ENCODE results near the gene PTTG1. TPM values are rescaled to one million over a fixed set of nuclear protein-coding genes. Genes with fewer than 3 reads are reported as not detected.

The PTTG1 gene
- total and polyA plus RNA-seq, 2 experiments from 2014 or later, result 394 to 620 TPM

DNA sequence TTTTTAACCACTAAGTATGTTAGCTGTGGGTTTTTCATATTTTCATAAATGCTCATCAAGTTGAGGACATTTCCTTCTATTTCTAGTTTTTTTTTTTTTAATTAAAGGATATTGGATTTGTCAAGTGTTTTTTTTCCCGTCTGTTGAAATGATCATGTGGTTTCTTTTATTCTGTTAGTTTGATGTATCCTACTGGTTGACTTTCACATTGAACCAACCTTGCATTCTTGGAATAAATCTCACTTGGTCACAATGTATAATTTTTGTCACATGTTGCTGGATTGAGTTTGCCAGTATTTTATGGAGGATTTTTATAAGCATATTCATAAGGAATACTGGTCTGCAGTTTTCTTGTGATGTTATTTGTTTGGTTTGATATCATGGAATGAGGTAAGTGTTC, 34.2 kb upstream of the PTTG1 start:
- H3K79me2 ChIP-seq (replicated peaks; ENCODE audit: insufficient read depth), result no peaks in the 10 kb centered on the region
- Mint-ChIP-seq H3K9me3 (peaks cover 17% of the 10 kb centered on the region; the same call in 2 of the 3 replicates), H3K36me3 (ENCODE audit: low read depth) (peaks cover 16% of the 10 kb centered on the region; the same call in 2 of the 3 replicates), H3K4me3 (no peak overlapping the region), H3K4me1 (no peaks in the 10 kb centered on the region), H3K27ac (no peak overlapping the region), H3K27me3 (ENCODE audit: insufficient read depth, low read depth, poor library complexity) (peaks cover 5% of the 10 kb centered on the region)
- TF ChIP-seq NANOG (IDR thresholded peaks at IDR 0.05; ENCODE audit: borderline replicate concordance) (no peak), POLR2AphosphoS5 (IDR thresholded peaks at IDR 0.05; ENCODE audit: low read depth) (no peak), EZH2 (IDR thresholded peaks at IDR 0.05; ENCODE audit: low read depth, unreplicated experiment) (no peak), ZNF114 (CRISPR knock-in tag; IDR thresholded peaks at IDR 0.05) (no peak), CREB1 (CRISPR knock-in tag; IDR thresholded peaks at IDR 0.05; ENCODE audit: low read depth) (no peak), STAT1 (IDR thresholded peaks at IDR 0.05; ENCODE audit: unreplicated experiment) (no peak), ZNF331 (CRISPR knock-in tag; IDR thresholded peaks at IDR 0.05; ENCODE audit: low read depth) (no peak), ETS1 (IDR thresholded peaks at IDR 0.05) (no peak)
- TF ChIP-seq, protein P1, sequence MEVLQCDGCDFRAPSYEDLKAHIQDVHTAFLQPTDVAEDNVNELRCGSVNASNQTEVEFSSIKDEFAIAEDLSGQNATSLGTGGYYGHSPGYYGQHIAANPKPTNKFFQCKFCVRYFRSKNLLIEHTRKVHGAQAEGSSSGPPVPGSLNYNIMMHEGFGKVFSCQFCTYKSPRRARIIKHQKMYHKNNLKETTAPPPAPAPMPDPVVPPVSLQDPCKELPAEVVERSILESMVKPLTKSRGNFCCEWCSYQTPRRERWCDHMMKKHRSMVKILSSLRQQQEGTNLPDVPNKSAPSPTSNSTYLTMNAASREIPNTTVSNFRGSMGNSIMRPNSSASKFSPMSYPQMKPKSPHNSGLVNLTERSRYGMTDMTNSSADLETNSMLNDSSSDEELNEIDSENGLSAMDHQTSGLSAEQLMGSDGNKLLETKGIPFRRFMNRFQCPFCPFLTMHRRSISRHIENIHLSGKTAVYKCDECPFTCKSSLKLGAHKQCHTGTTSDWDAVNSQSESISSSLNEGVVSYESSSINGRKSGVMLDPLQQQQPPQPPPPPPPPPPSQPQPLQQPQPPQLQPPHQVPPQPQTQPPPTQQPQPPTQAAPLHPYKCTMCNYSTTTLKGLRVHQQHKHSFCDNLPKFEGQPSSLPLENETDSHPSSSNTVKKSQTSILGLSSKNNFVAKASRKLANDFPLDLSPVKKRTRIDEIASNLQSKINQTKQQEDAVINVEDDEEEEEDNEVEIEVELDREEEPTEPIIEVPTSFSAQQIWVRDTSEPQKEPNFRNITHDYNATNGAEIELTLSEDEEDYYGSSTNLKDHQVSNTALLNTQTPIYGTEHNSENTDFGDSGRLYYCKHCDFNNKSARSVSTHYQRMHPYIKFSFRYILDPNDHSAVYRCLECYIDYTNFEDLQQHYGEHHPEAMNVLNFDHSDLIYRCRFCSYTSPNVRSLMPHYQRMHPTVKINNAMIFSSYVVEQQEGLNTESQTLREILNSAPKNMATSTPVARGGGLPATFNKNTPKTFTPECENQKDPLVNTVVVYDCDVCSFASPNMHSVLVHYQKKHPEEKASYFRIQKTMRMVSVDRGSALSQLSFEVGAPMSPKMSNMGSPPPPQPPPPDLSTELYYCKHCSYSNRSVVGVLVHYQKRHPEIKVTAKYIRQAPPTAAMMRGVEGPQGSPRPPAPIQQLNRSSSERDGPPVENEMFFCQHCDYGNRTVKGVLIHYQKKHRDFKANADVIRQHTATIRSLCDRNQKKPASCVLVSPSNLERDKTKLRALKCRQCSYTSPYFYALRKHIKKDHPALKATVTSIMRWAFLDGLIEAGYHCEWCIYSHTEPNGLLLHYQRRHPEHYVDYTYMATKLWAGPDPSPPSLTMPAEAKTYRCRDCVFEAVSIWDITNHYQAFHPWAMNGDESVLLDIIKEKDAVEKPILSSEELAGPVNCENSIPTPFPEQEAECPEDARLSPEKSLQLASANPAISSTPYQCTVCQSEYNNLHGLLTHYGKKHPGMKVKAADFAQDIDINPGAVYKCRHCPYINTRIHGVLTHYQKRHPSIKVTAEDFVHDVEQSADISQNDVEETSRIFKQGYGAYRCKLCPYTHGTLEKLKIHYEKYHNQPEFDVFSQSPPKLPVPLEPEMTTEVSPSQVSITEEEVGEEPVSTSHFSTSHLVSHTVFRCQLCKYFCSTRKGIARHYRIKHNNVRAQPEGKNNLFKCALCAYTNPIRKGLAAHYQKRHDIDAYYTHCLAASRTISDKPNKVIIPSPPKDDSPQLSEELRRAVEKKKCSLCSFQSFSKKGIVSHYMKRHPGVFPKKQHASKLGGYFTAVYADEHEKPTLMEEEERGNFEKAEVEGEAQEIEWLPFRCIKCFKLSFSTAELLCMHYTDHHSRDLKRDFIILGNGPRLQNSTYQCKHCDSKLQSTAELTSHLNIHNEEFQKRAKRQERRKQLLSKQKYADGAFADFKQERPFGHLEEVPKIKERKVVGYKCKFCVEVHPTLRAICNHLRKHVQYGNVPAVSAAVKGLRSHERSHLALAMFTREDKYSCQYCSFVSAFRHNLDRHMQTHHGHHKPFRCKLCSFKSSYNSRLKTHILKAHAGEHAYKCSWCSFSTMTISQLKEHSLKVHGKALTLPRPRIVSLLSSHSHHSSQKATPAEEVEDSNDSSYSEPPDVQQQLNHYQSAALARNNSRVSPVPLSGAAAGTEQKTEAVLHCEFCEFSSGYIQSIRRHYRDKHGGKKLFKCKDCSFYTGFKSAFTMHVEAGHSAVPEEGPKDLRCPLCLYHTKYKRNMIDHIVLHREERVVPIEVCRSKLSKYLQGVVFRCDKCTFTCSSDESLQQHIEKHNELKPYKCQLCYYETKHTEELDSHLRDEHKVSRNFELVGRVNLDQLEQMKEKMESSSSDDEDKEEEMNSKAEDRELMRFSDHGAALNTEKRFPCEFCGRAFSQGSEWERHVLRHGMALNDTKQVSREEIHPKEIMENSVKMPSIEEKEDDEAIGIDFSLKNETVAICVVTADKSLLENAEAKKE (CRISPR knock-in tag; IDR thresholded peaks at IDR 0.05), result no peak
- TF ChIP-seq, protein P2, sequence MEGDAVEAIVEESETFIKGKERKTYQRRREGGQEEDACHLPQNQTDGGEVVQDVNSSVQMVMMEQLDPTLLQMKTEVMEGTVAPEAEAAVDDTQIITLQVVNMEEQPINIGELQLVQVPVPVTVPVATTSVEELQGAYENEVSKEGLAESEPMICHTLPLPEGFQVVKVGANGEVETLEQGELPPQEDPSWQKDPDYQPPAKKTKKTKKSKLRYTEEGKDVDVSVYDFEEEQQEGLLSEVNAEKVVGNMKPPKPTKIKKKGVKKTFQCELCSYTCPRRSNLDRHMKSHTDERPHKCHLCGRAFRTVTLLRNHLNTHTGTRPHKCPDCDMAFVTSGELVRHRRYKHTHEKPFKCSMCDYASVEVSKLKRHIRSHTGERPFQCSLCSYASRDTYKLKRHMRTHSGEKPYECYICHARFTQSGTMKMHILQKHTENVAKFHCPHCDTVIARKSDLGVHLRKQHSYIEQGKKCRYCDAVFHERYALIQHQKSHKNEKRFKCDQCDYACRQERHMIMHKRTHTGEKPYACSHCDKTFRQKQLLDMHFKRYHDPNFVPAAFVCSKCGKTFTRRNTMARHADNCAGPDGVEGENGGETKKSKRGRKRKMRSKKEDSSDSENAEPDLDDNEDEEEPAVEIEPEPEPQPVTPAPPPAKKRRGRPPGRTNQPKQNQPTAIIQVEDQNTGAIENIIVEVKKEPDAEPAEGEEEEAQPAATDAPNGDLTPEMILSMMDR (conservative IDR thresholded peaks at IDR 0.05; ENCODE audit: low read depth in 2 of 2), result no peak
- H3K4me2 ChIP-seq, result no peak overlapping the region
- ATAC-seq (no peak), DNase-seq (ENCODE audit: low spot score) (no peak)
- H4K20me1 ChIP-seq (replicated peaks; ENCODE audit: insufficient read depth), result no peaks in the 10 kb centered on the region
- H3K27ac ChIP-seq (ENCODE audit: low read depth), result no peak overlapping the region
- no peaks in the 10 kb centered on the region; the same call in 1 of the 2 replicates for H3K9me2 ChIP-seq (ENCODE audit: insufficient read depth)
- H3K4me3 ChIP-seq, result no peak overlapping the region
- H3K27me3 ChIP-seq (ENCODE audit: insufficient read depth), result no peaks in the 10 kb centered on the region
- no peaks in the 10 kb centered on the region for H3F3A ChIP-seq (replicated peaks; ENCODE audit: low read depth)
- H3K36me3 ChIP-seq (ENCODE audit: insufficient read depth), result no peaks in the 10 kb centered on the region
- H2AFZ ChIP-seq, result no peak overlapping the region
- H3K4me1 ChIP-seq (ENCODE audit: insufficient read depth), result no peaks in the 10 kb centered on the region
